ENCODE results near the gene KAT6B. TPM values are rescaled to one million over a fixed set of nuclear protein-coding genes. Genes with fewer than 3 reads are reported as not detected.

Gene KAT6B
- total and polyA plus RNA-seq, 2 of the 8 experiments (the other 6 are each of a cell fraction or from before 2014, with no cell fraction given), result 7.3 to 30.8 TPM

- TF ChIP-seq RXRA (IDR thresholded peaks at IDR 0.05; ENCODE audit: insufficient read depth, low read depth, low read length), result no peak
- TF ChIP-seq POLR2AphosphoS5 (IDR thresholded peaks at IDR 0.05; ENCODE audit: low read depth, low read length), result no peak
- no peak for TF ChIP-seq KDM1A (IDR thresholded peaks at IDR 0.05; ENCODE audit: borderline replicate concordance, low read length)
Measured at GRCh38 chr10:74949034-74949832, 122.8 kb downstream of the KAT6B start (continued).

Data from H1 (cell line).